Forelimb muscle (tissue), 1 donor: ENCODE measurements around the gene SYT12. TPM values are rescaled to one million over a fixed set of nuclear protein-coding genes. Genes with fewer than 3 reads are reported as not detected.

ENCODE experiments used
- DNase-seq: peaks from one replicate; pipeline ENCODE4 v3.0.0-alpha.2; 2013; ENCODE audit warnings: low read depth
- polyA plus RNA-seq: library from polyadenylated mRNA; unstranded; fragments of 120-200 nt; gene quantifications from one replicate; pipeline ENCODE4 v1.2.1, GENCODE V29; 2013; ENCODE audit not compliant: insufficient read length

SYT12 gene
- polyA plus RNA-seq, 1 donor, result 0.10 TPM

- no peak for DNase-seq
Measured at GRCh38 chr11:67055812-67056211, 32.9 kb downstream of the SYT12 start.

GRCh38 chr11:67056267-67057204 is 33.6 kb downstream of the SYT12 start, which contains the start of gene RHOD:
Gene RHOD, plus strand, starts transcription at chr11:67056847. Its CDS starts 56 bp downstream, at chr11:67056903.
- DNase-seq, result no peak

GRCh38 chr11:67057205-67057672 is 34.3 kb downstream of the SYT12 start:
- DNase-seq, result no peak

GRCh38 chr11:67058506-67058905 is 35.6 kb downstream of the SYT12 start:
- DNase-seq, result no peak

GRCh38 chr11:67059671-67060070 is 36.7 kb downstream of the SYT12 start:
- no peak for DNase-seq

DNA sequence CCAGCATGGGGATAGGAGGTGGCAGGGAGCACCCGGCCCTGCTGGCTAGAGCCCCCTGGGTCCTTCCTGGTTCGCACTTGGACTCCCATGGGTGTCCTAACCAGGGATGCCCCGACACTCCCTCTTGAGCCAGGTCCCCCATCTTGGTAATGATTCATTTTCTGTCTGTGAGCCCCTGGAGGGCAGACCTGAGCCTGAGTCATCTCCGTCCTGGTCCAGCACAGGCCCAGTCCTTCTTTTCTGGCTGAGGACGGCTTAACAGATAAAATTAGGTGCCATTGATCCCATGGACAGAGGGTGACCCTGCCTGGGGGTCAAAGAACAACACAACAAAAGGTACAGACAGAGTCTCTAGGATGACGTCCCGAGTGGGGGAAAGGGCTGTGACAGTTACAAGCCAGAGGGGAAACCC is 37.2 kb downstream of the SYT12 start:
- no peak for DNase-seq

DNA sequence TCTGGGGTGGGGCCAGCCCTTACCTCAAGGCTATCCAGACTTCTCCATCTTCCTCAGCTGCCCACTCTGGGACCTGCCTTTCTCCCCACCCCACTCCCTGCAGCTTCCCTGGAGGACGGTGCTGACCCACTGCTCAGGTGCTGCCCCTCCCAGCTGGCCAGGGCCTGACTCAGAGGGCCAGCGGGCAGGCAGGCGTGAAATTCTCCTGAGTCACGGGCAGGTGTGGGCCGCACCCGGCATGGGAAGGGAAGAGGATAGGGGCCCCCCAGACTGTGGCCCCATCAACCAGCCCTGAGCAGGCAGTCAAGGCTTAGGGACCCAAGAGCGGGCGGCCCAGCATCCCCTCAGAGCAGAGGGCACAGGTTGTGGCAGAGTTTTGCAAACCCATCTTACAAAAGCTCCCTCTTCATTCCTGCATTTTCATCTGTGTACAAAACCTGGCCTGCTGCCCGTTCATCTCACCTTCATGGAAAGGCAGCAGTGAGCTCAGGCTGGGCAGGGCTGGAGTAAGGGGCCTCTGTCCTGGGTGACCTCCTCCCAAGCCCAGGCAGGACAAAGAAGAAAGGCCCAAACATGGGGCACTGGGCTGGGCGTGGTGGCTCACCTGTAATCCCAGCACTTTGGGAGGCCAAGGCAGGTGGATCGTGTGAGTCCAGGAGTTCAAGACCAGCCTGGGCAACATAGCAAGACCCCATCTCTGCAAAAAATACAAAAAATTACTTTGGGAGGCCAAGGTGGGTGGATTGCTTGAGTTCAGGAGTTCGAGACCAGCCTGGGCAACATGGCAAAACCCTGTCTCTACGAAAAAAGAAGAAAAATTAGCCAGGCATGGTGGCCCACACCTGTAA is 39.8 kb downstream of the SYT12 start:
- DNase-seq, result no peak

DNA sequence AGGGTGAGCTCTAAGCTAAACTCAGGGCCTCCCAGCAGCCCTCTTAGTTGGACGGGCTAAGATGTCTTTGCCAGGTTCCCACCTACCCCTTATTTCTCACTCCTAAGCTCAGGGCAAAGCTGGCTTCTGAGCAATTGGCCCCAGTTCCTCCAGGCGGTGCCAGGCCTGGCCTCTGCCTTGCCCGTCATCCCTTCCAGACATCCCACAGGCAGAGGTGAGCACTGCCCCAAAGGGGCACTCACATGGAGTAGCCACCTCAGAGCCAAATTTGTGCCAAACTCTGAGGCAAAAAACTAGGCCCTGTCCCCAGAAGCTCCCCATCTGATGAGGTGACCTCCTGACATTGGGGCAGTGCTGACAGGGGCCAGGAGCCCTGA is 43.4 kb downstream of the SYT12 start:
- DNase-seq, result no peak

DNA sequence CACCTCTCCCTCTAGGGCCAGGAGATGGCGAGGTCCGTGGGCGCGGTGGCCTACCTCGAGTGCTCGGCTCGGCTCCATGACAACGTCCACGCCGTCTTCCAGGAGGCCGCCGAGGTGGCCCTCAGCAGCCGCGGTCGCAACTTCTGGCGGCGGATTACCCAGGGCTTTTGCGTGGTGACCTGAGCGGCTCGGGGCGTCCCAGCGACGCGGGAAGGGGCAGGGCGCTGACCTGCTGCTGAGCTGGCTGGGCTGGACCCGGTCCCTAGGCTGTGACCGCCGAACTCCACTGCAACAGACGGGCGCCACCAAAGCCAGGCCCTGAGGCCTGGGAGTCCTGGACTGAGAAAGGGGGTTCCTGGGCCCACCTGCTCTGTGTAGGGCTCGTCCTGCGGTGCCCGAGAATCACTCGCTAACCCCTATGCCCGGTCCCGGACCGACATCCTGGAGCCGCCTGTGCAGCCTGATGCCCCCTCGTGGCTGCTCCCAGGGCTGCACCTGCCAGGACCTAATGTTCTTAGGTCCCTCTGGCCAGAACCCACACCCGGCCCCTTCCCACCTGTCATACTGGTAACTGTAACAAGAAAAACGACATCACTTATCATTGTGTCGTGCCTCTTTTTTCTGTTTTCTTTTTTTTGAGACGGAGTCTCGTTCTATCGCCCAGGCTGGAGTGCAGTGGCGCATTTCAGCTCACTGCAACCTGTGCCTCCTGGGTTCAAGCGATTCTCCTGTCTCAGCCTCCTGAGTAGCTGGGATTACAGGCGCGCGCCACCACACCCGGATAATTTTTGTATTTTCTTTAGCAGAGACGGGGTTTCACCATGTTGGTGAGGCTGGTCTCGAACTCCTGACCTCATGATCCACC is 48.7 kb downstream of the SYT12 start:
- no peak for DNase-seq

- DNase-seq, result no peak
Measured at GRCh38 chr11:67072295-67072694, 49.4 kb downstream of the SYT12 start.

- DNase-seq, result no peak
Measured at GRCh38 chr11:67073908-67074307, 51.0 kb downstream of the SYT12 start.

GRCh38 chr11:67076202-67076601 is 53.3 kb downstream of the SYT12 start:
- DNase-seq, result no peak

DNA sequence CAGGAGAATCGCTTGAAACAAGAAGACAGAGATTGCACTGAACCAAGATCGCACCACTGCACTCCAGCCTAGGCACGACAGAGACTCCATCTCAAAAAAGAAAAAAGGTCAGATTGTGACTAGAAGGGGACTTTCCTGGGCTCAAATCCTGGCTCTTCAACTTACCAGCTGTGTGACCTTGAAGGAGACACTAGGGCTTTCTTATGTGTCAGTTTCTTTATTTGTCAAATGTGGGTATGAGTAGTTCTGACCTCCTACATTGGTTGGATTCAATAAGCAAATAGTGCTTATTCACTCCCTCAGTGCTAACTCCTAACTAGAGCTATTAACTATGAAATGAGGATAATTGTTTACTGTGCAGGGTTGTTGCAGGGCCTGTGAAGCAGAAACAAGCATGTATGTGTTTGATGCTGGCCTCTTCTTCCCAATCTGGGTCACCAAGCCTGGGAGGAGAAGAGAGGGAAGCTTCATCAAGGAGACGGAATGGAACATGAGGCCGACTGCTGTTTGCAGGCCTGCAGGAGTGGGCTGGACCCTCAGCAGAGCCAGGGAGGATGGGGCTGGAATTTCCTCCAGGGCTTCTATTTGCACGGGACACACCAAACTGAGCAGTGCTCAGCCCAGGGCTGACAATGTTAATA is 56.3 kb downstream of the SYT12 start:
- DNase-seq, result no peak

GRCh38 chr11:67082071-67082791 is 59.3 kb downstream of the SYT12 start:
- DNase-seq, result no peak

- DNase-seq, result no peak
Measured at GRCh38 chr11:67083786-67084366, 60.9 kb downstream of the SYT12 start.

DNA sequence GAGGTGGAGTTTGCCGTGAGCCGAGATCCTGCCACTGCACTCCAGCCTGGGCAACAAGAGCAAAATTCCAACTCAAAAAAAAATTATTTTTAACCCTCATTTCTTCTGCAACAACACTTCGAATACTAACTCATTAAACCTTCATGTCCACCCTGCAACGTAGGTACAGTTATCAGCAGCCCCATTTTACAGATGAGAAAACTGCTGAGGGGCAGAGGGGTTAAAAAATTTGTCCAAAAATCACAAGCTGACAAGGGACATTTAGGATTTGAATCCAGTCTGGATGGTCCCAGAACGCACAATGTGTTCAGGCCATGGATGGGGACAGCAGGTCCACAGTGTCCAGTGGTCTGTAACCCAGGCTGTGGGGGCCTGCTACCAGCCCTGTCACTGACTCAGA is 62.7 kb downstream of the SYT12 start:
- DNase-seq, result no peak

GRCh38 chr11:67090717-67091116 is 67.8 kb downstream of the SYT12 start:
- DNase-seq, result no peak

DNA sequence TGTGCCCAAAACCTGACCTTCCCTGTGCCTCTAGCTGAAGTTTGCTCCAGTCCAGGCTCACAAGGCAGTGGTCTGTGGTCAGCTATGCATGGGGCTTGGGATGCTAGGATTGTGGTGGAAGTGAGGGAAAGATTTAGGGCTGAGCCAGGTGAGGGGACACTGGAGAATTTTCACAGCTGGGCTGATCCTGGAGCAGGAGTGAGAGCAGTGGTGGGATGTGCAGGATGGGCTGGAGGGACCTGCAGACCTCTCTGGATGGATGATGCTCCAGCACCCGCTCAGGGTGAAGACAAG is 72.2 kb downstream of the SYT12 start:
- no peak for DNase-seq

GRCh38 chr11:67098799-67099429 is 76.0 kb downstream of the SYT12 start:
- no peak for DNase-seq
